OCI-LY1 (cell line): ENCODE results near the gene FAM89B.

Experiments
- H2AFZ ChIP-seq: fragments of 200-600 bp; sonication (generic), shearing (Covaris generic); 2 replicates; pipeline ENCODE4 v1.6.0; 2014; ENCODE audit warnings: antibody characterized with exemption, mild to moderate bottlenecking, low read length
- H3F3A ChIP-seq: fragments of 200-600 bp; sonication (generic), shearing (Covaris generic); 2 replicates; pipeline ENCODE4 v1.6.0; 2014; ENCODE audit warnings: mild to moderate bottlenecking, antibody characterized with exemption, low read length, moderate library complexity; ENCODE audit not compliant: insufficient read depth
- H3K27ac ChIP-seq: fragments of 200-600 bp; sonication (generic); 2 replicates; pipeline ENCODE4 v1.5.1; 2014; ENCODE audit warnings: low read length, mixed run types, mild to moderate bottlenecking, low read depth; ENCODE audit not compliant: poor library complexity, severe bottlenecking
- H3K27me3 ChIP-seq: fragments of 200-600 bp; sonication (generic); 2 replicates; pipeline ENCODE4 v1.6.0; 2014; ENCODE audit warnings: antibody characterized with exemption, mild to moderate bottlenecking, low read length, moderate library complexity; ENCODE audit not compliant: insufficient read depth
- H3K36me3 ChIP-seq: fragments of 200-600 bp; sonication (generic); 2 replicates; pipeline ENCODE4 v1.6.1; 2014; ENCODE audit warnings: mild to moderate bottlenecking, antibody characterized with exemption, low read length, moderate library complexity, mixed read lengths; ENCODE audit not compliant: insufficient read depth
- H3K4me1 ChIP-seq: fragments of 200-600 bp; sonication (generic); 2 replicates; pipeline ENCODE4 v1.5.1; 2014; ENCODE audit warnings: mild to moderate bottlenecking, low read length, moderate library complexity; ENCODE audit not compliant: insufficient read depth, severe bottlenecking
- H3K4me2 ChIP-seq: fragments of 200-600 bp; sonication (generic), shearing (Covaris generic); 2 replicates; pipeline ENCODE4 v1.6.1; 2014; ENCODE audit warnings: low read length
- H3K4me3 ChIP-seq: fragments of 200-600 bp; sonication (generic); 2 replicates; pipeline ENCODE4 v1.5.1; 2014; ENCODE audit warnings: low read length, low read depth, mild to moderate bottlenecking, mixed read lengths; ENCODE audit not compliant: poor library complexity, severe bottlenecking
- H3K79me2 ChIP-seq: fragments of 200-600 bp; shearing (Covaris generic); 2 replicates; pipeline ENCODE4 v1.6.1; 2016; ENCODE audit warnings: mixed run types, low read length, mixed read lengths; ENCODE audit not compliant: insufficient read depth
- H3K9ac ChIP-seq: fragments of 200-600 bp; sonication (generic), shearing (Covaris generic); 2 replicates; pipeline ENCODE4 v1.6.1; 2014; ENCODE audit warnings: mild to moderate bottlenecking, low read length, mixed read lengths
- H3K9me2 ChIP-seq: fragments of 200-600 bp; sonication (generic), shearing (Covaris generic); 2 replicates; pipeline ENCODE4 v1.6.1; 2014; ENCODE audit warnings: low read depth, mild to moderate bottlenecking, low read length, mixed read lengths
- H3K9me3 ChIP-seq: fragments of 200-600 bp; shearing (Covaris generic); 2 replicates; pipeline ENCODE4 v1.6.1; 2014; ENCODE audit warnings: low read length, mixed read lengths
- H4K20me1 ChIP-seq: fragments of 200-600 bp; sonication (generic), shearing (Covaris generic); 2 replicates; pipeline ENCODE4 v1.6.0; 2016; ENCODE audit warnings: mild to moderate bottlenecking, low read length; ENCODE audit not compliant: insufficient read depth
- EZH2 ChIP-seq: fragments of 200-600 bp; sonication (generic), shearing (Covaris generic); IDR thresholded peaks from 2 replicates; pipeline ENCODE4 v1.8.0; 2017; ENCODE audit warnings: borderline replicate concordance, mixed run types, mild to moderate bottlenecking, antibody characterized with exemption, low read length, moderate library complexity, mixed read lengths
- TF ChIP-seq, protein P1 (sequence below): fragments of 200-600 bp; sonication (generic), shearing (Covaris generic); IDR thresholded peaks from 2 replicates; pipeline ENCODE4 v1.5.1; 2017; ENCODE audit warnings: mild to moderate bottlenecking, antibody characterized with exemption, low read length, moderate library complexity, mixed read lengths

FAM89B gene

DNA sequence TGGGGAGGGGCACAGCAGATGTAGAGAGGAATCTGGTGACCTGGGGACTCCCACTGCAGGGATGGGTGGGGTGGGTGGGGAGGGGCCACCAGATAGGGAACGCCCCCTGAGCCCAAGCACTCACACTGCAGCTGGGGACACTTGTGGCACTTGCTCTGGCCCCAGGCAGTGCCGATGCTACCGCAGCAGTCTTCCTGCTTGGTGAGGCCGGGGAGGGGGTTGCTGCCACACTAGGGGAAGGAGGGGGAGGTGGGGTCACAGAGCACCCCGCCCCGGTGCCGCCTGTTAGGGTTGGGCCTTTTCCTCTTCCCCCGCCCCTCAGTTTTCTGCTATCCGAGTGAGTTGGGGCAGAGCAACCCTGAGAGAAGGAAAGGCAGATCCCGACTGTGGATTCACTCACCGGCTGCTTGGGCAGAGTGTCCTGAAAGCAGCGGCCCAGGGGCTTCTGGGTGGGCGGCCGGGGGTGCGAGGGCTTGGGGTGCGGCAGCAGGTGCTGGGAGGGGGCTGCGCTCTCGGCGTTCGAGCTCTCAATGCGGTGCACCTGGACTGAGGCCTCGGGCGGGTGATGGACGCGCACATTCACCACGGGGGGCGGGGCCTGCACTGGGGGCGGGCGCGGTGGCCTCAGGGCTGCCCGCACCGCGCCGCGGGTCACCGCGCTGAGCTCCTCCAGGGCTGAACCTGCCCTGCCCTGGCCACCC, 18.9 kb upstream of the FAM89B start:
- Histone ChIP-seq H3K9me3 (no peaks in the 10 kb centered on the region), H3F3A (no peaks in the 10 kb centered on the region), H3K9me2 (no peaks in the 10 kb centered on the region), H3K79me2 (no peaks in the 10 kb centered on the region), H3K4me1 (peaks cover 25% of the 10 kb centered on the region), H2AFZ (no peak overlapping the region), H3K27me3 (peaks cover 5% of the 10 kb centered on the region; the same call in 1 of the 2 replicates), H3K27ac (no peak overlapping the region), H3K36me3 (no peaks in the 10 kb centered on the region), H3K4me2 (no peak overlapping the region), H4K20me1 (no peaks in the 10 kb centered on the region), H3K4me3 (no peak overlapping the region), H3K9ac (no peak overlapping the region)
- TF ChIP-seq EZH2 = no peak
- TF ChIP-seq, protein P1, sequence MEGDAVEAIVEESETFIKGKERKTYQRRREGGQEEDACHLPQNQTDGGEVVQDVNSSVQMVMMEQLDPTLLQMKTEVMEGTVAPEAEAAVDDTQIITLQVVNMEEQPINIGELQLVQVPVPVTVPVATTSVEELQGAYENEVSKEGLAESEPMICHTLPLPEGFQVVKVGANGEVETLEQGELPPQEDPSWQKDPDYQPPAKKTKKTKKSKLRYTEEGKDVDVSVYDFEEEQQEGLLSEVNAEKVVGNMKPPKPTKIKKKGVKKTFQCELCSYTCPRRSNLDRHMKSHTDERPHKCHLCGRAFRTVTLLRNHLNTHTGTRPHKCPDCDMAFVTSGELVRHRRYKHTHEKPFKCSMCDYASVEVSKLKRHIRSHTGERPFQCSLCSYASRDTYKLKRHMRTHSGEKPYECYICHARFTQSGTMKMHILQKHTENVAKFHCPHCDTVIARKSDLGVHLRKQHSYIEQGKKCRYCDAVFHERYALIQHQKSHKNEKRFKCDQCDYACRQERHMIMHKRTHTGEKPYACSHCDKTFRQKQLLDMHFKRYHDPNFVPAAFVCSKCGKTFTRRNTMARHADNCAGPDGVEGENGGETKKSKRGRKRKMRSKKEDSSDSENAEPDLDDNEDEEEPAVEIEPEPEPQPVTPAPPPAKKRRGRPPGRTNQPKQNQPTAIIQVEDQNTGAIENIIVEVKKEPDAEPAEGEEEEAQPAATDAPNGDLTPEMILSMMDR = no peak

DNA sequence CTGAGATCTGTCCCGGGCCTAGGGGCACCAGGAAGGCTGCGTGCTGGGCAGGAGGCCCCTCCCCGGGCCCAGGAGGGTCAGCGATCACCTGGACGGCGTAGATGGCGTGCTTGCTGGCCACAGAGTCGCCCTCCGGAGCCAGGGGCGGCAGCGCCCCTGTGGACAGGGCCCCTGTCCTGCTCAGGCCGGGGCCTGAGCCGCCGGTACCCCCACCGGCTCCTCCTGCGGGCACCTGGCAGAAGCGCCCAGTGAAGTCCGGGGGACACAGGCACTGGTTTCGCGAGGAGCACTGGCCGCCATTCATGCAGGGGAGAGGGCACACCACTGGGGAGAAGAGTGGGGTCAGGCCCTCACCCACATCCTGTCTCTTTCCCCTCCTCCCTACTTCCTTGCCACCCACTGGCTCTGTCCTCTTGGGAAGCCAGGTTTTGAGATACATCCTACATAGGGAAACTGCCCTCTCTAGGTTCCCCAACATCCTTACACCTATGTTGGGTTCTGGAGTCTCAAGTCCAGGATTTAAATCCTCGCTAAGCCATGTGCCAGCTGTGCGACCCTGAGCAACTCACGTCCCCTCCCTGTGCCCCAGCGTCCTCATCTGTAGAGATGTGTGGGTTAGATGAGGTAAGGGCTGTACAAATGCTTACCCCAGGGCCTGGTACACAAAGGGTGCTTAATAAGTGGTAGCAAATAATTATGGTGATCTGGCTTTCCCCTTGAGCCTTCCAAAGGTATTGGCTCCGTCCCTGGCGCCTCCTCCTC, 18.1 kb upstream of the FAM89B start:
- no peak for TF ChIP-seq EZH2
- TF ChIP-seq, protein P1 = no peak
- no peaks in the 10 kb centered on the region for H3K36me3 ChIP-seq
- no peaks in the 10 kb centered on the region for H3K9me3 ChIP-seq
- H4K20me1 ChIP-seq = no peaks in the 10 kb centered on the region
- H3K79me2 ChIP-seq = no peaks in the 10 kb centered on the region
- no peak overlapping the region for H3K4me2 ChIP-seq
- H3K27me3 ChIP-seq = peaks cover 11% of the 10 kb centered on the region; the same call in 1 of the 2 replicates
- no peak overlapping the region for H2AFZ ChIP-seq
- H3K4me3 ChIP-seq = no peak overlapping the region
- peaks cover 31% of the 10 kb centered on the region for H3K4me1 ChIP-seq
- H3F3A ChIP-seq = no peaks in the 10 kb centered on the region
- no peak overlapping the region for H3K9ac ChIP-seq
- H3K9me2 ChIP-seq = no peaks in the 10 kb centered on the region
- no peak overlapping the region for H3K27ac ChIP-seq

DNA sequence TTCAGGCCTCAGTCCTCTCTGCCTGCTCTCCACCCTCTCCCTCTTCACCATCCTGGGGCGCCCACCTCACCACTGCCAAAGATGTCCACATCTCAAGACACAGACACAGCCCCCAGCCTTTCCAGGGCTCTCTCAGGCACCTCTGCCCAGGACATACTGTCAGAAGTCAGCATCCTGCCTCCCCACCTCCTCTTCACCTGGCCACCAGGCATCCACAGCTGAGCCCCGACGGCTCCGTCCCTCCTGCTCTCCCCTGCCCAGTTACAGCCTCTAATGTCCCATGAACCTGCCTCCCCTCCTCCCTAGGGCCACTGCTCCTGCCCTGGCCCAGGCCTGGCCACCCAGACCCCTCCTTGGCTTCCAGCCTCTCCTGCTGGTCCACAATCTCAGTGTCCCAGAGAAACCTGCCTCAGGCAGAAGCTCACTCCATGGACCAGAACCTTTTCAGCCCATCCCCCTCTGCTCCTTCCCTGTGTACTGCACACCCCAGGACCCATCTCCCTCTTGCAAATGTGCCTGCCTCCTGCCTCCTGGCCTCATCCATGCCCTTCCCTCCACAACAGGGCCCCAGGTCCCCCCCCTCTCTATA, 17.4 kb upstream of the FAM89B start:
- Histone ChIP-seq H3K36me3 (no peaks in the 10 kb centered on the region), H3K79me2 (no peaks in the 10 kb centered on the region), H2AFZ (no peak overlapping the region), H4K20me1 (no peaks in the 10 kb centered on the region), H3K9me3 (no peaks in the 10 kb centered on the region), H3K9me2 (no peaks in the 10 kb centered on the region), H3K4me3 (no peak overlapping the region), H3K27ac (no peak overlapping the region), H3K4me2 (no peak overlapping the region), H3F3A (no peaks in the 10 kb centered on the region), H3K9ac (no peak overlapping the region), H3K27me3 (peaks cover 11% of the 10 kb centered on the region; the same call in 1 of the 2 replicates), H3K4me1 (peaks cover 31% of the 10 kb centered on the region)
- TF ChIP-seq, protein P1 = no peak
- no peak for TF ChIP-seq EZH2
